Hematopoietic multipotent progenitor cell treated with erythropoietin and hydrocortisone succinate and interleukin-3 and kit ligand, for 17 days (in vitro differentiated cells): ENCODE measurements around the gene DTNA.

Experiments used
- DNase-seq: peaks from one replicate; pipeline ENCODE4 v3.0.0-alpha.2; 2015; ENCODE audit warnings: low spot score

The DTNA gene

GRCh38 chr18:34938090-34938489 lies 228.0 kb downstream of the DTNA start:
- no peak for DNase-seq
